ENCODE measurements around the gene CD24.
"Not testable (repeated sequence)": the region's sequence is repeated elsewhere in the genome, so short reads cannot be mapped to it uniquely, and the experiment has no call there.

Gene CD24

GRCh38 chr6:106995640-106996039, 21.1 kb upstream of the CD24 start:
- DNase-seq (ENCODE audit: low read depth), result no peak
- no peak for TF ChIP-seq CTCF (IDR thresholded peaks at IDR 0.05; ENCODE audit: low read depth, low read length, missing control alignments)
- H3K4me3 ChIP-seq (ENCODE audit: low read depth, low read length), result no peak overlapping the region

- DNase-seq (ENCODE audit: low read depth), result not testable (repeated sequence)
These were observed 15.2 kb upstream of the CD24 start for GRCh38 chr6:106989737-106990136.

GRCh38 chr6:106988664-106989063, 14.1 kb upstream of the CD24 start:
- DNase-seq (ENCODE audit: low read depth), result no peak
- TF ChIP-seq CTCF (IDR thresholded peaks at IDR 0.05; ENCODE audit: low read depth, low read length, missing control alignments), result no peak
- no peak overlapping the region for H3K4me3 ChIP-seq (ENCODE audit: low read depth, low read length)

More at GRCh38 chr6:106989737-106990136, 15.2 kb upstream of the CD24 start:
- not testable (repeated sequence) for H3K4me3 ChIP-seq (ENCODE audit: low read depth, low read length)

- no peak for TF ChIP-seq CTCF (IDR thresholded peaks at IDR 0.05; ENCODE audit: low read depth, low read length, missing control alignments)
- no peak overlapping the region for H3K4me3 ChIP-seq (ENCODE audit: low read depth, low read length)
- DNase-seq (ENCODE audit: low read depth), result no peak
These were observed 7.4 kb upstream of the CD24 start for GRCh38 chr6:106981926-106982325.

GRCh38 chr6:106980926-106981325, 6.4 kb upstream of the CD24 start:
- no peak for DNase-seq (ENCODE audit: low read depth)
- no peak overlapping the region for H3K4me3 ChIP-seq (ENCODE audit: low read depth, low read length)
- TF ChIP-seq CTCF (IDR thresholded peaks at IDR 0.05; ENCODE audit: low read depth, low read length, missing control alignments), result no peak

- H3K4me3 ChIP-seq (ENCODE audit: low read depth, low read length), result no peak overlapping the region
- peak; percentile 96 for TF ChIP-seq CTCF (IDR thresholded peaks at IDR 0.05; ENCODE audit: low read depth, low read length, missing control alignments)
- DNase-seq (ENCODE audit: low read depth), result peak; percentile 46
These were observed 4.9 kb upstream of the CD24 start for GRCh38 chr6:106979435-106979884.

- TF ChIP-seq CTCF (IDR thresholded peaks at IDR 0.05; ENCODE audit: low read depth, low read length, missing control alignments), result no peak
- no peak for DNase-seq (ENCODE audit: low read depth)
- no peak overlapping the region for H3K4me3 ChIP-seq (ENCODE audit: low read depth, low read length)
These were observed 2.7 kb upstream of the CD24 start for GRCh38 chr6:106977246-106977645.
